ENCODE data around the gene MST1.

Gene MST1

DNA sequence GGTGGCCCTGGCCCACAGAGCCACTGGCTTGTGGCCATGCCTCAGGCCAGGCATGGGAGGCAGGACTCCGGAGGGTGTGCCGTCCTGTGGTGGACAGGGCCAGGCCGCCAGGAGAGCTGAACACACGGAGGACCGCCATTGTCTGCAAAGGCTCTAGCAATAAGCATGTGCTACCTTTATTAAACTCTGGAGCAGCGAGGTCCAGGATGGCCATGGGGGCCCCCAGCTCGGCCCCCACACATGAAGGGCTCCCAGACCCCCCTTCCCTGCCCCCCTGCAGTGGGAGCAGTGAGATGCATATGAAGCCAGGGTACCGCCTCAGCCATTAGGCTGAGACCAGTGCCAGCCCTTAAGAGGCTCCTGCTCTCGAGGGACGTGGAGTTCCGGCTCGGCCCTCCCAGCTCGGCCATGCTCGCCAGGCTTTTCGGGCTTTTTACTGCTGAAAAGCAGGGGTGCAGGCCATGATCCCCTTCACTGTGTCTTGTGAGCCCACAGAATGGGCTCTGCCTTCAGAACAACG, 27.5 kb upstream of the MST1 start:
- Mint-ChIP-seq H3K4me3 (no peak overlapping the region), H3K4me1 (peaks cover 26% of the 10 kb centered on the region), H3K27me3 (ENCODE audit: low read depth, poor library complexity) (peaks cover 2% of the 10 kb centered on the region), H3K9me3 (no peaks in the 10 kb centered on the region), H3K36me3 (ENCODE audit: low read depth) (peaks cover 7% of the 10 kb centered on the region), H3K27ac (no peak overlapping the region)
- no peak for DNase-seq
- TF ChIP-seq CTCF (IDR thresholded peaks at IDR 0.05) = no peak

DNA sequence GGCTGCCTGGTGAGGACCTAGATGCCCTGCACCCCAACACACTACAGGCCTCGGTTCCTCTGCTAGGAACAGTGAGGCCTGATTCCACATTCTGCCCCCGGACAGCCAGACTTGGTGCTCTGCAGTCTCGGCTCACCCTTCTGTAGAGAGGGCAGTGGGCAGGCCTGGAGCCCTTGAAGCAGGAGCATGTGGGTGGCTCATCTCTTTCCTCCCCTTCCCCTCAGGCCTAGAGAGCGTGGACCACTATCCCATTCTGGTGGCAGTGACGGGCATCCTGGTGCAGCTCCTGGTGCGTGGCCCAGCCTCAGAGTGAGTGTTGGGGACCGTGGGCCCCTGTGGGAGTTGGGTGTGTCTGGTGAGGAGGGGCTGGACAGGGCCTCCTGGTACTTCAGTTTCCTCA, 26.9 kb upstream of the MST1 start:
- peaks cover 3% of the 10 kb centered on the region for H3K27me3 Mint-ChIP-seq (ENCODE audit: low read depth, poor library complexity)
- no peaks in the 10 kb centered on the region for H3K9me3 Mint-ChIP-seq
- no peak overlapping the region for H3K4me3 Mint-ChIP-seq
- H3K27ac Mint-ChIP-seq = no peak overlapping the region
- no peak for TF ChIP-seq CTCF (IDR thresholded peaks at IDR 0.05)
- peaks cover 32% of the 10 kb centered on the region for H3K4me1 Mint-ChIP-seq
- peaks cover 4% of the 10 kb centered on the region for H3K36me3 Mint-ChIP-seq (ENCODE audit: low read depth)
- DNase-seq = no peak

GRCh38 chr3:49715611-49716121, 26.4 kb upstream of the MST1 start:
- TF ChIP-seq CTCF (IDR thresholded peaks at IDR 0.05) = no peak
- Mint-ChIP-seq H3K27me3 (ENCODE audit: low read depth, poor library complexity) (peaks cover 3% of the 10 kb centered on the region), H3K4me3 (no peak overlapping the region), H3K36me3 (ENCODE audit: low read depth) (no peaks in the 10 kb centered on the region), H3K9me3 (no peaks in the 10 kb centered on the region), H3K4me1 (peaks cover 34% of the 10 kb centered on the region), H3K27ac (no peak overlapping the region)
- no peak for DNase-seq

DNA sequence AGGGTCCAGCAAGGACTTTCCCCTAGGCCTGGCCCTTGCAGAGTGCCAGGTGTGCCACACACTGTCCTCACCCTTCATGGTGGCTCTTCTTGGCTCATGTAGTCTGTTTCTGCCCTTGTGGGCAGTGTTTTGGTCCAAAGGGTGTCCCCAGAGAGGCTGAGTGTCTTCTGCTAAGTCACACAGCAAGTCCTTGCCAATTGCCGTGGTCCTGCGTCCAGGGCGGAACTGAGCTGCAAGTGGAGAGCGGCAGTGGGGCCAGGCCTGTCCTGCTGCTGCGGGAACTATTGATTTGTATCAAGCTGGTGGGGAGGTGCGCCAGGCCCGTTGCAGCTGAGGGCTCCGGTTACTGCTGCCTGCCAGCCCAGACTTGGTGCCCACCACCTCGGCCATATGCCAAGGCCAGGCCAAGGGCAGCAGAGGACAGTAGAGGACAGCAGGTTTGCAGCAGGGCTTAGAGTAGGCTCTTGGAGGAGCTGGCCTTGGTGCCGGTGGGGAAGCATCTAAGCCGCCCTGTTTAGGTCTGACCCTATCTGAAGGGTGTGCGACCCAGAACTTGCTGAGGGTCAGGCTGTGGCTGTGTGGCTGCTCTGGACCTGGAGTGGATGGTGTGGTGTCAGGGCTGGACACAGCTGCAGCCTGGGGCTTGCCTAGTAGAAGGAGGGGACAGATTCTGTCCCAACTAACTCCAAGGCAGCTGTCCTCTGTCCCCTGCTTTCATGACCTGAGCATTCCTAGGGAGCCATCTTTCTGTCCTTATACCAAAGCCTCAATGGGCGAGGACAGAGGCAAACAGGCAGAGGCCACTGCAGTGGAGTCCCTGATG, 25.7 kb upstream of the MST1 start:
- Mint-ChIP-seq H3K36me3 (ENCODE audit: low read depth) (no peaks in the 10 kb centered on the region), H3K27ac (no peak overlapping the region), H3K9me3 (no peaks in the 10 kb centered on the region), H3K27me3 (ENCODE audit: low read depth, poor library complexity) (peaks cover 3% of the 10 kb centered on the region), H3K4me1 (peaks cover 33% of the 10 kb centered on the region), H3K4me3 (no peak overlapping the region)
- TF ChIP-seq CTCF (IDR thresholded peaks at IDR 0.05) = no peak
- no peak for DNase-seq

DNA sequence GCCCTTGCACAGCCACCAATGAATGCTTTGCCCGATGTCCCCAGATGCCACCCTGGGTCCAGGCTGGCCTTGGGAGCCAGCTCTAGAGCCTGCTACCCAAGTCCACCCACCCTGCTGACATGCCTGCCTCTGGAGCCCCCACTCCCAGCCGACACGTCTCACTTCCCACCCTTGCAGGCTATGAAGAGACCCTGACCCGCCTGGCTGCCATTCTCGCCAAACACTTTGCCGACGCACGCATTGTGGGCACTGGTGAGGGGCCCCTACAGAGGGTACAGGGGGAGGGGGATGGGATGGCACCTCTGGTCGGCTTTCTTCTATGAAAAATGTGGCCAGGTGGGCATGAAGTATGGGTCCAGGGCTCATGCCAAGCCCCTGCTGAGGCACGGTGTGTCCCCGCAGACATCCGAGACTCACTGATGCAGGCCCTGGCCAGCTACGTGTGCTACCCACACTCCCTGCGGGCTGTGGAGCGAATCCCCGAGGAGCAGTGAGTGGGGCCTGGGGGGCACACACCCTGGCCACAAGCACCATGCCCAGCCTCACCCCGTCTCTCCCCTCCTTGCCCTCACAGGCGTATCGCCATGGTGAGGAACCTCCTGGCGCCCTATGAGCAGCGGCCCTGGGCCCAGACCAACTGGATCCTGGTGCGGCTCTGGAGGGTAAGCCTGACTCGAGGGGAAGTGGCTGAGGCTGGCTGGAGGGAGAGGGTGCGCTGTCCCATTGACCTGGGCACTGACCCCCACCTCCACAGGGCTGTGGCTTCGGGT, 24.2 kb upstream of the MST1 start:
- H3K4me3 Mint-ChIP-seq = no peak overlapping the region
- H3K27me3 Mint-ChIP-seq (ENCODE audit: low read depth, poor library complexity) = peaks cover 3% of the 10 kb centered on the region
- no peak for TF ChIP-seq CTCF (IDR thresholded peaks at IDR 0.05)
- peaks cover 20% of the 10 kb centered on the region for H3K4me1 Mint-ChIP-seq
- no peak for DNase-seq
- H3K27ac Mint-ChIP-seq = no peak overlapping the region
- H3K9me3 Mint-ChIP-seq = no peaks in the 10 kb centered on the region
- H3K36me3 Mint-ChIP-seq (ENCODE audit: low read depth) = peaks cover 1% of the 10 kb centered on the region
